HEK293T (cell line): ENCODE measurements around the gene BCAM.
"Not testable (repeated sequence)": the region's sequence is repeated elsewhere in the genome, so short reads cannot be mapped to it uniquely, and the experiment has no call there.

ENCODE experiments used
- CTCF ChIA-PET: fragments of 350-600 bp; formaldehyde crosslinking; extraction: SDS; loops from one replicate; lab custom pipeline; 2021; ENCODE audit warnings: antibody characterized with exemption, inconsistent platforms; lab: Yijun Ruan, JAX
- POLR2A ChIA-PET: fragments of 350-600 bp; formaldehyde crosslinking; extraction: SDS; loops from one replicate; lab custom pipeline; 2020; ENCODE audit warnings: antibody characterized with exemption, inconsistent platforms; lab: Yijun Ruan, JAX
- DNase-seq: peaks from one replicate; pipeline ENCODE4 v3.0.0; 2012; ENCODE audit warnings: mixed read lengths; ENCODE audit errors: extremely low spot score
- ARNT ChIP-seq: fragments of 450-650 bp; IDR thresholded peaks from 2 replicates; pipeline ENCODE4 v1.6.1; 2017; ENCODE audit warnings: mild to moderate bottlenecking
- BHLHE40 ChIP-seq: fragments of 450-650 bp; IDR thresholded peaks from 2 replicates; pipeline ENCODE4 v1.6.1; 2016; ENCODE audit warnings: mild to moderate bottlenecking, moderate library complexity, borderline replicate concordance
- CTBP1 ChIP-seq: fragments of 450-650 bp; IDR thresholded peaks from 2 replicates; pipeline ENCODE4 v1.6.1; 2016; ENCODE audit warnings: borderline replicate concordance
- ELF4 ChIP-seq: fragments of 450-650 bp; IDR thresholded peaks from 2 replicates; pipeline ENCODE4 v1.6.1; 2017; ENCODE audit warnings: antibody characterized with exemption
- FOXA1 ChIP-seq: fragments of 450-650 bp; IDR thresholded peaks from 2 replicates; pipeline ENCODE4 v1.6.1; 2016; ENCODE audit warnings: mild to moderate bottlenecking
- FOXK2 ChIP-seq: fragments of 450-650 bp; IDR thresholded peaks from 2 replicates; pipeline ENCODE4 v1.6.1; 2016; ENCODE audit warnings: mild to moderate bottlenecking
- FOXM1 ChIP-seq: fragments of 450-650 bp; IDR thresholded peaks from 2 replicates; pipeline ENCODE4 v1.6.1; 2017; ENCODE audit warnings: mild to moderate bottlenecking, borderline replicate concordance
- HDGF ChIP-seq: fragments of 450-650 bp; IDR thresholded peaks from 2 replicates; pipeline ENCODE4 v1.6.1; 2017; ENCODE audit warnings: antibody characterized with exemption, borderline replicate concordance
- L3MBTL2 ChIP-seq: fragments of 450-650 bp; conservative IDR thresholded peaks from 2 replicates; pipeline ENCODE4 v1.6.1; 2016; ENCODE audit warnings: mild to moderate bottlenecking
- LEF1 ChIP-seq: fragments of 450-650 bp; IDR thresholded peaks from 2 replicates; pipeline ENCODE4 v1.6.1; 2017; ENCODE audit warnings: mild to moderate bottlenecking, borderline replicate concordance
- NFRKB ChIP-seq: fragments of 450-650 bp; IDR thresholded peaks from 2 replicates; pipeline ENCODE4 v1.6.1; 2016; ENCODE audit warnings: mild to moderate bottlenecking, moderate library complexity
- PKNOX1 ChIP-seq: fragments of 450-650 bp; IDR thresholded peaks from 2 replicates; pipeline ENCODE4 v1.6.1; 2016
- SP1 ChIP-seq: fragments of 450-650 bp; IDR thresholded peaks from 2 replicates; pipeline ENCODE4 v1.6.1; 2017
- SUZ12 ChIP-seq: fragments of 450-650 bp; IDR thresholded peaks from 2 replicates; pipeline ENCODE4 v1.6.1; 2016; ENCODE audit warnings: mild to moderate bottlenecking
- TARDBP ChIP-seq: fragments of 450-650 bp; IDR thresholded peaks from 2 replicates; pipeline ENCODE4 v1.6.1; 2016
- ZNF384 ChIP-seq: fragments of 450-650 bp; IDR thresholded peaks from 2 replicates; pipeline ENCODE4 v1.6.1; 2016

BCAM gene

GRCh38 chr19:44779150-44779549 is 29.8 kb upstream of the BCAM start:
- no peak for DNase-seq
- ChIA-PET CTCF (interaction anchor here (1.7 kb wide), 1 partner anchor 55 kb away, joined by 5 read pairs; no protein-coding TSS in a partner anchor), POLR2A (no interaction called here)
- TF ChIP-seq SP1 (no peak), SUZ12 (no peak), BHLHE40 (no peak), FOXK2 (no peak), NFRKB (no peak), FOXA1 (no peak), TARDBP (no peak), LEF1 (no peak), FOXM1 (no peak), L3MBTL2 (no peak), ELF4 (no peak), ARNT (no peak), CTBP1 (no peak), ZNF384 (no peak), PKNOX1 (no peak), HDGF (no peak)

GRCh38 chr19:44781694-44782093 is 27.2 kb upstream of the BCAM start:
- DNase-seq, CTCF ChIA-PET, POLR2A ChIA-PET: not testable (repeated sequence)

GRCh38 chr19:44782729-44783128 is 26.2 kb upstream of the BCAM start:
- no peak for DNase-seq
- CTCF ChIA-PET, result interaction anchor here (1.0 kb wide), 1 partner anchor 212 kb away, joined by 5 read pairs; no protein-coding TSS in a partner anchor
- POLR2A ChIA-PET, result no interaction called here
- no peak for TF ChIP-seq ELF4
- no peak for TF ChIP-seq L3MBTL2
- TF ChIP-seq TARDBP, result no peak
- no peak for TF ChIP-seq ARNT
- no peak for TF ChIP-seq SUZ12
- no peak for TF ChIP-seq LEF1
- no peak for TF ChIP-seq FOXA1
- no peak for TF ChIP-seq PKNOX1
- no peak for TF ChIP-seq SP1
- TF ChIP-seq NFRKB, result no peak
- no peak for TF ChIP-seq FOXM1
- no peak for TF ChIP-seq CTBP1
- no peak for TF ChIP-seq BHLHE40
- no peak for TF ChIP-seq ZNF384

- TF ChIP-seq ZNF384, result no peak
- no peak for TF ChIP-seq SUZ12
- TF ChIP-seq ELF4, result no peak
- TF ChIP-seq NFRKB, result no peak
- TF ChIP-seq ARNT, result no peak
- no peak for TF ChIP-seq FOXA1
- no peak for TF ChIP-seq L3MBTL2
- TF ChIP-seq CTBP1, result no peak
- no peak for TF ChIP-seq FOXM1
- no peak for TF ChIP-seq PKNOX1
- no peak for TF ChIP-seq TARDBP
- no peak for TF ChIP-seq BHLHE40
- no peak for TF ChIP-seq LEF1
- TF ChIP-seq FOXK2, result no peak
- no peak for TF ChIP-seq HDGF
- no peak for TF ChIP-seq SP1
- ChIA-PET CTCF (interaction anchor here (0.8 to 1.8 kb wide), 8 partner anchors 8 to 132 kb away, joined by 3 to 20 read pairs (median 6); no protein-coding TSS in a partner anchor), POLR2A (interaction anchor here (0.9 to 1.0 kb wide), 2 partner anchors 39 to 94 kb away, joined by 3 to 4 read pairs; no protein-coding TSS in a partner anchor)
- no peak for DNase-seq
Measured at GRCh38 chr19:44783545-44783944, 25.4 kb upstream of the BCAM start.

- TF ChIP-seq PKNOX1 (no peak), ZNF384 (no peak), ARNT (no peak), HDGF (no peak), CTBP1 (no peak), NFRKB (no peak), L3MBTL2 (no peak), ELF4 (no peak), SUZ12 (no peak), TARDBP (no peak), LEF1 (no peak), BHLHE40 (no peak), FOXK2 (no peak), FOXA1 (no peak), FOXM1 (no peak), SP1 (no peak)
- POLR2A ChIA-PET, result no interaction called here
- CTCF ChIA-PET, result interaction anchor here (0.9 to 1.8 kb wide), 6 partner anchors 10 to 96 kb away, joined by 3 to 7 read pairs (median 4); no protein-coding TSS in a partner anchor
- no peak for DNase-seq
Measured at GRCh38 chr19:44785271-44785670, 23.6 kb upstream of the BCAM start.
